Gastrocnemius medialis (tissue), 4 donors: ENCODE results near the gene ZNF563. TPM values are rescaled to one million over a fixed set of nuclear protein-coding genes. Genes with fewer than 3 reads are reported as not detected.

ENCODE experiments used
- ATAC-seq, 2 donors: fragments of 150-250 bp; one replicate each; pipeline ENCODE4 v1.9.1; 2016
- DNase-seq, 2 donors: peaks; one replicate each; pipeline ENCODE4 v3.0.0-alpha.2; 2019
- H3K27ac ChIP-seq, 4 donors: fragments of 200-600 bp; sonication (generic); 1 replicate in 1 of 4; 2 replicates in 3 of 4; pipeline ENCODE4 v1.5.1; 2016 to 2018; ENCODE audit warnings: mild to moderate bottlenecking in 2 of 4, moderate library complexity in 1 of 4
- H3K27me3 ChIP-seq, 3 donors: fragments of 200-600 bp; sonication (generic) in 2 of 3; 1 replicate in 1 of 3; 2 replicates in 2 of 3; pipeline versions ENCODE4 v1.5.1 to v1.6.0; 2016 to 2019; ENCODE audit warnings: mild to moderate bottlenecking in 1 of 3, moderate library complexity in 1 of 3
- H3K36me3 ChIP-seq, 2 donors: fragments of 200-600 bp; sonication (generic) in 1 of 2; one replicate each; pipeline ENCODE4 v1.5.1; 2017 to 2018
- H3K4me1 ChIP-seq, 2 donors: fragments of 200-600 bp; sonication (generic) in 1 of 2; one replicate each; pipeline ENCODE4 v1.5.1; 2016 to 2017; ENCODE audit warnings: mild to moderate bottlenecking in 2 of 2
- H3K4me3 ChIP-seq, 4 donors: fragments of 200-600 bp; sonication (generic) in 3 of 4; 1 replicate in 1 of 4; 2 replicates in 3 of 4; pipeline ENCODE4 v1.5.1; 2016 to 2019; ENCODE audit warnings: mild to moderate bottlenecking in 2 of 4
- H3K9me3 ChIP-seq, 3 donors: fragments of 200-600 bp; sonication (generic) in 2 of 3; 1 replicate in 1 of 3; 2 replicates in 2 of 3; pipeline ENCODE4 v1.5.1; 2016 to 2019
- CTCF ChIP-seq, 5 experiments: fragments of 450-650 bp in 3 of 5; fragments of 200-600 bp in 2 of 5; sonication (generic) in 2 of 5; IDR thresholded peaks in 4 of 5; conservative IDR thresholded peaks in 1 of 5; 1 replicate in 4 of 5; 2 replicates in 1 of 5; pipeline ENCODE4 v1.5.1; 2016 to 2019; ENCODE audit warnings: antibody characterized with exemption in 5 of 5, mild to moderate bottlenecking in 3 of 5, moderate library complexity in 3 of 5
- POLR2A ChIP-seq, 2 donors: fragments of 450-650 bp; IDR thresholded peaks; one replicate each; pipeline ENCODE4 v1.6.1; 2017; ENCODE audit warnings: antibody characterized with exemption in 2 of 2, mild to moderate bottlenecking in 2 of 2, moderate library complexity in 2 of 2
- in situ Hi-C, 4 donors: fragments of 200-750 bp; cut with MboI; loops; one replicate each; pipeline versions ENCODE4 v1.15.0 to v1.8.0; 2017; ENCODE audit warnings: low sequenced_read_pairs in 4 of 4
- intact Hi-C: fragments of 100-400 bp; cut with DNase I; formaldehyde crosslinking; loops from one replicate; pipeline ENCODE4 v1.15.1; 2023; ENCODE audit warnings: low total_unique reads
- total RNA-seq, 4 donors: library from RNA; depleted of rRNA; stranded (reverse); fragments of >200 nt; gene quantifications; one replicate each; pipeline versions ENCODE4 v1.1.0 to v1.2.3, GENCODE V29; 2016

ZNF563 gene
- total RNA-seq, 4 donors from 2014 or later: 1.3 to 2.8 (median 2.2) TPM

DNA sequence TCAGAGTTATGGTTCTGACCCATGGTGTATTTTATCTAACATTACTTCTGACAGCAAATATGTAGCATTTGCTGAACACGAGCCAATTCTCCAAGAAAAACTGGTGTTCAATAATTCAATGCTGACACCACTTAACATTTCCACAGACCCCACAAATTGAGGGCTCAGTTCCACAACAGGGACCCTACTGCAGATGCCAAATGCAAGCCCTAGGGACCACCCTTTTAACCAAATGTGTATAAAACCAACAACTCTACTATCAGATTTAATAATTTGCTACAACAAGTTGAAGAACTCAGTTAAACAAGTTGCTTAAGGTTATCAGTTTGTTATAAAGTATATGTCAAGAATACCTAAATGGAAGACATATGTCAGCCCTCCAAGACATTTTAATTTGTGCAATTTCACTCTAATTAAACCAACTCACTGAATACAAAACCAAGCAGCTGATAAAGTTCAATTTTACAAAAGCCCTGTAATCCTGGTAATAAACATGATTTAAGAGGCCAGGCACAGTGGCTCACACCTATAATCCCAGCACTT lies 45.4 kb downstream of the ZNF563 start:
- ATAC-seq (no peak), DNase-seq (no peak)
- Histone ChIP-seq H3K27ac (no peak overlapping the region), H3K4me1 (peaks cover 12 to 24% of the 10 kb centered on the region in 2 donors), H3K4me3 (no peak overlapping the region), H3K27me3 (no peaks in the 10 kb centered on the region), H3K36me3 (peaks cover 0 to 21% of the 10 kb centered on the region in 2 donors), H3K9me3 (peaks cover 0 to 5% (median 0%) of the 10 kb centered on the region in 3 donors)
- TF ChIP-seq POLR2A (IDR thresholded peaks at IDR 0.05): no peak
- TF ChIP-seq CTCF (IDR thresholded peaks at IDR 0.05 in 4 of 5, conservative IDR thresholded peaks at IDR 0.05 in 1 of 5): no peak
- in situ Hi-C loops (no loop called here), intact Hi-C loops (no loop called here)

GRCh38 chr19:12284631-12285030 lies 48.8 kb downstream of the ZNF563 start:
- ATAC-seq (no peak), DNase-seq (no peak)
- in situ Hi-C loops (no loop called here), intact Hi-C loops (no loop called here)
- H3K4me1 ChIP-seq: peaks cover 11 to 12% of the 10 kb centered on the region in 2 donors
- H3K36me3 ChIP-seq: peaks cover 0 to 9% of the 10 kb centered on the region in 2 donors
- H3K27me3 ChIP-seq: no peaks in the 10 kb centered on the region
- H3K27ac ChIP-seq: no peak overlapping the region
- H3K9me3 ChIP-seq: peaks cover 0 to 12% (median 0%) of the 10 kb centered on the region in 3 donors
- H3K4me3 ChIP-seq: no peak overlapping the region
- TF ChIP-seq CTCF (IDR thresholded peaks at IDR 0.05 in 4 of 5, conservative IDR thresholded peaks at IDR 0.05 in 1 of 5) (no peak), POLR2A (IDR thresholded peaks at IDR 0.05) (no peak)

GRCh38 chr19:12284226-12284625 lies 49.2 kb downstream of the ZNF563 start:
- Histone ChIP-seq H3K36me3 (peaks cover 0 to 6% of the 10 kb centered on the region in 2 donors), H3K9me3 (peaks cover 0 to 12% (median 0%) of the 10 kb centered on the region in 3 donors), H3K4me3 (no peak overlapping the region), H3K27ac (no peak overlapping the region), H3K4me1 (peaks cover 9 to 12% of the 10 kb centered on the region in 2 donors), H3K27me3 (no peaks in the 10 kb centered on the region)
- in situ Hi-C loops (no loop called here), intact Hi-C loops (no loop called here)
- ATAC-seq: no peak
- TF ChIP-seq POLR2A (IDR thresholded peaks at IDR 0.05): no peak
- DNase-seq: no peak

DNA sequence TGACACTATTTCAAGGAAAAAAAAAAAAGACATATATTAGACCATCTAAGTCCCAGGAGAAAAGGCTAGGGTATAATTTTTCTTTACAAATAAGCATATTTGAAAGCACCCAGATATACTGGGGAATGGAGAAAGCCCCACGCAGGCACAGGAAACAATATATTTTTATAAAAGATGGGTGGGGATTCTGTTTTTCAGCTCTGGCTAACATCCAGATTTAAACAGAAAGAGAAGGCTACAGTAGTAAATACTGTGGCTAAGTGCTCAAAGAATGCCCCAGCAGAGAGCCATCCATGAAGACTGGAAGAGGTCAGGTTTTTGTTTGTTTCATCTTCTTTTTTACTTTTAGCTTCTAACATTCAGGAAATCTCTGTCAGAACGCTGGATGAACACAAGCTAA lies 54.7 kb downstream of the ZNF563 start:
- Histone ChIP-seq H3K36me3 (peaks cover 13 to 31% of the 10 kb centered on the region in 2 donors), H3K27ac (no peak overlapping the region), H3K27me3 (no peaks in the 10 kb centered on the region), H3K4me3 (no peak overlapping the region), H3K9me3 (peaks cover 3 to 36% (median 9%) of the 10 kb centered on the region in 3 donors), H3K4me1 (no peaks in the 10 kb centered on the region)
- ATAC-seq (no peak), DNase-seq (no peak)
- in situ Hi-C loops: no loop called here
- TF ChIP-seq CTCF (IDR thresholded peaks at IDR 0.05 in 4 of 5, conservative IDR thresholded peaks at IDR 0.05 in 1 of 5) (no peak), POLR2A (IDR thresholded peaks at IDR 0.05) (no peak)
- intact Hi-C loops: no loop called here

- Histone ChIP-seq H3K4me3 (peak overlapping the region in 1 of 4 donors; percentile 34), H3K4me1 (no peaks in the 10 kb centered on the region), H3K9me3 (peaks cover 20 to 79% (median 28%) of the 10 kb centered on the region in 3 donors), H3K27ac (no peak overlapping the region), H3K27me3 (no peaks in the 10 kb centered on the region), H3K36me3 (peaks cover 37 to 86% of the 10 kb centered on the region in 2 donors)
- ATAC-seq (no peak), DNase-seq (no peak)
- in situ Hi-C loops: no loop called here
- TF ChIP-seq POLR2A (IDR thresholded peaks at IDR 0.05): no peak
- TF ChIP-seq CTCF (IDR thresholded peaks at IDR 0.05 in 4 of 5, conservative IDR thresholded peaks at IDR 0.05 in 1 of 5): no peak
- intact Hi-C loops: no loop called here
Measured at GRCh38 chr19:12272980-12273901, 60.2 kb downstream of the ZNF563 start.
